Measurements from ENCODE around the gene ST14.
"Not testable (repeated sequence)": the region's sequence is repeated elsewhere in the genome, so short reads cannot be mapped to it uniquely, and the experiment has no call there.

The ST14 gene

GRCh38 chr11:130217133-130218031 lies 57.8 kb downstream of the ST14 start:
- DNase-seq (ENCODE audit: extremely low spot score, insufficient read length, low read depth) (no peak), FAIRE-seq (no peak)

GRCh38 chr11:130218501-130219070 lies 59.0 kb downstream of the ST14 start:
- DNase-seq (ENCODE audit: extremely low spot score, insufficient read length, low read depth) (no peak), FAIRE-seq (no peak)

- FAIRE-seq: no peak
- DNase-seq (ENCODE audit: extremely low spot score, insufficient read length, low read depth): no peak
These were observed 59.6 kb downstream of the ST14 start for GRCh38 chr11:130219148-130219547.

- no peak for FAIRE-seq
- DNase-seq (ENCODE audit: extremely low spot score, insufficient read length, low read depth): no peak
These were observed 60.9 kb downstream of the ST14 start for GRCh38 chr11:130220311-130221035.

GRCh38 chr11:130223291-130223971 lies 63.8 kb downstream of the ST14 start:
- no peak for DNase-seq (ENCODE audit: extremely low spot score, insufficient read length, low read depth)
- no peak for FAIRE-seq

GRCh38 chr11:130227373-130227772 lies 67.8 kb downstream of the ST14 start:
- no peak for DNase-seq (ENCODE audit: extremely low spot score, insufficient read length, low read depth)
- no peak for FAIRE-seq

- not testable (repeated sequence) for DNase-seq (ENCODE audit: extremely low spot score, insufficient read length, low read depth)
- peak; percentile 72 for FAIRE-seq
These were observed 73.9 kb downstream of the ST14 start for GRCh38 chr11:130233486-130233885.

GRCh38 chr11:130233888-130234287 lies 74.3 kb downstream of the ST14 start:
- not testable (repeated sequence) for FAIRE-seq; DNase-seq (ENCODE audit: extremely low spot score, insufficient read length, low read depth)

- DNase-seq (ENCODE audit: extremely low spot score, insufficient read length, low read depth): no peak
- FAIRE-seq: no peak
These were observed 74.7 kb downstream of the ST14 start for GRCh38 chr11:130234315-130234714.

- FAIRE-seq (no peak), DNase-seq (ENCODE audit: extremely low spot score, insufficient read length, low read depth) (no peak)
These were observed 77.9 kb downstream of the ST14 start for GRCh38 chr11:130237282-130238006.

- no peak for DNase-seq (ENCODE audit: extremely low spot score, insufficient read length, low read depth)
- no peak for FAIRE-seq
These were observed 82.1 kb downstream of the ST14 start for GRCh38 chr11:130241713-130242112.

- DNase-seq (ENCODE audit: extremely low spot score, insufficient read length, low read depth): no peak
- FAIRE-seq: peak; percentile 83
These were observed 84.2 kb downstream of the ST14 start for GRCh38 chr11:130243816-130244215.

GRCh38 chr11:130244848-130245247 lies 85.3 kb downstream of the ST14 start:
- no peak for DNase-seq (ENCODE audit: extremely low spot score, insufficient read length, low read depth)
- no peak for FAIRE-seq

GRCh38 chr11:130245375-130245774 lies 85.8 kb downstream of the ST14 start:
- not testable (repeated sequence) for FAIRE-seq; DNase-seq (ENCODE audit: extremely low spot score, insufficient read length, low read depth)

GRCh38 chr11:130246270-130246669 lies 86.7 kb downstream of the ST14 start:
- DNase-seq (ENCODE audit: extremely low spot score, insufficient read length, low read depth): no peak
- no peak for FAIRE-seq

- no peak for DNase-seq (ENCODE audit: extremely low spot score, insufficient read length, low read depth)
- no peak for FAIRE-seq
These were observed 87.2 kb downstream of the ST14 start for GRCh38 chr11:130246738-130247137.

- FAIRE-seq: no peak
- no peak for DNase-seq (ENCODE audit: extremely low spot score, insufficient read length, low read depth)
These were observed 87.7 kb downstream of the ST14 start for GRCh38 chr11:130247319-130247718.

- DNase-seq (ENCODE audit: extremely low spot score, insufficient read length, low read depth) (no peak), FAIRE-seq (no peak)
These were observed 89.8 kb downstream of the ST14 start for GRCh38 chr11:130249371-130249770.

GRCh38 chr11:130249929-130250328 lies 90.3 kb downstream of the ST14 start:
- not testable (repeated sequence) for FAIRE-seq; DNase-seq (ENCODE audit: extremely low spot score, insufficient read length, low read depth)

GRCh38 chr11:130251763-130252162 lies 92.2 kb downstream of the ST14 start:
- FAIRE-seq; DNase-seq (ENCODE audit: extremely low spot score, insufficient read length, low read depth): not testable (repeated sequence)
